Measurements from ENCODE around the gene IQCE. TPM values are rescaled to one million over a fixed set of nuclear protein-coding genes. Genes with fewer than 3 reads are reported as not detected.
A peak's percentile ranks its signal among the peaks of the same experiment; 100 is the strongest.

Gene IQCE
- total and polyA plus RNA-seq, 12 donors: 4.2 to 13.8 (median 9.3) TPM

GRCh38 chr7:2527505-2528467 is 31.0 kb upstream of the IQCE start:
- DNase-seq: peak in 1 of 2 donors; percentile 14
- intact Hi-C loops (cut with DNase I): no loop called here
- WGBS, 2 donors: 79 to 82% methylated on average over 17 of the region's 17 CpGs
- no peak for ATAC-seq
- H3K4me3 ChIP-seq: peak overlapping the region in 1 of 10 donors; percentile 34
- H3K27ac ChIP-seq: peak overlapping the region in 3 of 10 donors; percentile 4 to 94 (median 36)
- H3K4me1 ChIP-seq: peaks cover 14 to 91% (median 56%) of the 10 kb centered on the region in 9 donors
- TF ChIP-seq CTCF (IDR thresholded peaks at IDR 0.05): no peak
- H3K27me3 ChIP-seq: peaks cover 0 to 16% (median 3%) of the 10 kb centered on the region in 7 donors
- no peaks in the 10 kb centered on the region for H3K9me3 ChIP-seq
- H3K36me3 ChIP-seq: peaks cover 0 to 48% (median 4%) of the 10 kb centered on the region in 9 donors

GRCh38 chr7:2528481-2529095 is 30.2 kb upstream of the IQCE start:
- Histone ChIP-seq H3K9me3 (no peaks in the 10 kb centered on the region), H3K36me3 (peaks cover 0 to 48% (median 4%) of the 10 kb centered on the region in 9 donors), H3K4me1 (peaks cover 8 to 83% (median 48%) of the 10 kb centered on the region in 9 donors), H3K27me3 (peaks cover 0 to 11% (median 0%) of the 10 kb centered on the region in 7 donors), H3K27ac (peak overlapping the region in 5 of 10 donors; percentile 53 to 94 (median 71)), H3K4me3 (peak overlapping the region in 2 of 10 donors; percentile 14 to 34)
- ATAC-seq (no peak), DNase-seq (peak in 1 of 2 donors; percentile 20)
- no peak for TF ChIP-seq CTCF (IDR thresholded peaks at IDR 0.05)
- intact Hi-C loops (cut with DNase I): no loop called here
- WGBS, 2 donors: 83% methylated on average over 18 of the region's 18 CpGs

- 64 to 72% methylated on average over 30 of the region's 30 CpGs for WGBS, 2 donors
- Histone ChIP-seq H3K27ac (peak overlapping the region in 9 of 10 donors; percentile 1 to 94 (median 58)), H3K4me3 (peak overlapping the region in 2 of 10 donors; percentile 14 to 34)
Observed at GRCh38 chr7:2529161-2530070, 29.4 kb upstream of the IQCE start.

More at GRCh38 chr7:2529161-2530070, 29.4 kb upstream of the IQCE start:
- Histone ChIP-seq H3K9me3 (no peaks in the 10 kb centered on the region), H3K36me3 (peaks cover 0 to 48% (median 4%) of the 10 kb centered on the region in 9 donors), H3K4me1 (peaks cover 6 to 75% (median 40%) of the 10 kb centered on the region in 9 donors), H3K27me3 (peaks cover 0 to 10% (median 0%) of the 10 kb centered on the region in 7 donors)
- intact Hi-C loops (cut with DNase I): no loop called here
- ATAC-seq (peak; percentile 29 to 69 (median 55)), DNase-seq (peak; percentile 65 to 71)
- no peak for TF ChIP-seq CTCF (IDR thresholded peaks at IDR 0.05)
